GM12892 (cell line): ENCODE measurements around the gene ATXN1.

ENCODE experiments used
- POLR2A ChIP-seq: IDR thresholded peaks from 2 replicates; pipeline ENCODE4 v1.6.1; 2011; ENCODE audit warnings: low read depth, low read length, control low read depth
- POLR2AphosphoS5 ChIP-seq: IDR thresholded peaks from 2 replicates; pipeline ENCODE4 v1.6.1; 2011; ENCODE audit warnings: low read depth, low read length, control low read depth

DNA sequence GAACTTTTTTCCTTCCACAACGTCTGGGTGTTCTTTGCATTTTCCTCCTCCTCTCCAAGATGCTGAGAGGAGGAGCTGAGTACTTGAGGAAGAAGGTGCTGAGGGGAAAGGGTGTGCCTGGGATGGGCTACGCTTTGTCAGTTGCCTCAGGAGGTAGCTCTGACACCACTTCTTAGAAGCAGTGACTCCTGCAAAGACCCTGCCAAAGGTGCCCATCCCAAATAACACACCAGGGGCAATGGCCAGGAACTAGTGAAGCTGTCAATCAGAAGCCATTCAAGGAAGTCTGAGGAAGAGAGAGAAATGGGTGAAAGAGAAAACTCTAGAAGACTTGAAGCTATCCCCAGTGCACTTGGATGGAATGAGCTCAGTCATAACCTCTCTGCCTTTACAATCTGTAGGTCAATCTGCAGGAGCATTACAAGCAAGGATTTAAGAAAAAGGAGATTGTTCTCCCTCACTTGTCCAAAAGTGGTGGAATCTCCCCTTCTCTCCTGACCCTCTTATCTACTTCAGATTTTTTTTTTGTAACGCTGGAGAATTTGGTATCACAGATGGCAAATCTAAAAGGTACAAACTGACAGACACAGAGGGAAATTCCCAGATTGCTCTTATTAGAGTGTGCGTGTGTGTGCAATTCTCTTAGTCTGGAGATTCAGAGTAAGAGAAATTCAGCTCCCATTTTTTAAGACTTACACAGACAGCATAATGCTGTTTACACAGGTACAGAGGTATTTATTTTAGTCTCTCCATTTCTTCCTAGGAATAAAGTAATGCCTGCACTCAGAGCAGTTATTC, 280.3 kb downstream of the ATXN1 start:
- TF ChIP-seq POLR2A (no peak), POLR2AphosphoS5 (no peak)
